Spleen (tissue), 7 donors: Measurements from ENCODE around the gene TNRC18.

ENCODE experiments used
- CTCF ChIP-seq, 11 experiments: fragments of 200-600 bp in 7 of 11; fragments of 450-650 bp in 4 of 11; sonication (generic) in 4 of 11; IDR thresholded peaks in 8 of 11; conservative IDR thresholded peaks in 3 of 11; 1 replicate in 7 of 11; 2 replicates in 4 of 11; pipeline versions ENCODE4 v1.4.0 to v1.8.0; 2016 to 2021; ENCODE audit warnings: antibody characterized with exemption in 11 of 11, inconsistent platforms in 4 of 11, mild to moderate bottlenecking in 1 of 11
- POLR2A ChIP-seq, 3 donors: fragments of 450-650 bp; IDR thresholded peaks; one replicate each; pipeline ENCODE4 v1.5.1; 2017; ENCODE audit warnings: antibody characterized with exemption in 3 of 3, mild to moderate bottlenecking in 1 of 3
- POLR2AphosphoS5 ChIP-seq, 3 donors: sonication (generic); formaldehyde crosslinking; IDR thresholded peaks; one replicate each; pipeline ENCODE4 v1.5.1; 2017; ENCODE audit warnings: antibody characterized with exemption in 3 of 3
- donor health status: DM: no; HTN: no; CAD: no; lungs with moderate emphysema.
- donor health status: DM: no; HTN: no; CAD: no.
- donor health status: DM: no; HTN: no; CAD: no.

DNA sequence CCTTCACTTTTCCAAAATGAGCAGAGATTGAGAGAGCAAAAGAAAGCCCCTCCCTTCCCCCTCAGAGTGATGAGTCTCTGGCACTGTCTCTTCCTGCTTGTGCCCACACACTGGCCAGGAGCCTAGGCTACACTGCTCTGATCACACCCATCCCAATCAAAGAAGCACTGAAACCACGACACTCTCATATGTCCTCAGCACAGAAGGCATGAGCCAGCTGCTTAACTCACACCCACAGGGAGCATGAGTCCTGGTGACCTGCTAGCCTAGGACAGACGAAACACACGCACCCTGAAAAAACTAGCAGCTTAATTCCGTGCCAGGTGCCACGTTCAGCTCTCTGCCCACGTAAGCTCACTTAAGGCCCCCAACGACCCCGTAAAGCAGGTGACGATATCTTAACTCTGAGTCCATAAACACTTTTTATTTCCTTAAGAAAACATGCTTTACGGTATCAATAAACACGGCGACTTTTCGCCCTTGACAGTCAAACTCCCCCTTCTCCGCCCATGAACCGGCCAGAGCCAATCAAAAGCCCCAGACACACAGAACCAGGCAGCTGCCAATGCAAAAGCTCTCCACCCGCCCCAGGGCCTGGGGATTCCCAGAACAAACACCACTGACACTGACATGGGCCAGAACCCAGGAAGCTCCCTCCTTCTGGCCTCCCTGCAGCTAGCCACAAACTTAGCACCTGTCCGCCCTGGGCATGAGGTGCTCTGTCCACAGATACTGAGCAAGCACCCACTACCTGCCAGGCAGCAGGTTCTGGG is 69.0 kb downstream of the TNRC18 start:
- TF ChIP-seq CTCF (IDR thresholded peaks at IDR 0.05 in 8 of 11, conservative IDR thresholded peaks at IDR 0.05 in 3 of 11) (no peak), POLR2AphosphoS5 (IDR thresholded peaks at IDR 0.05) (peak in 1 of 3 donors; percentile 30), POLR2A (IDR thresholded peaks at IDR 0.05) (no peak)
